HepG2 (cell line): ENCODE data around the gene TIMM44. TPM values are rescaled to one million over a fixed set of nuclear protein-coding genes. Genes with fewer than 3 reads are reported as not detected.

Source experiments
- ATF2 ChIP-seq: sonication (generic); formaldehyde crosslinking; IDR thresholded peaks from 2 replicates; pipeline ENCODE4 v1.4.0; 2020; ENCODE audit warnings: missing genetic modification reagents
- HIC2 ChIP-seq: sonication (generic); formaldehyde crosslinking; IDR thresholded peaks from 2 replicates; pipeline ENCODE4 v1.9.0; 2022; ENCODE audit warnings: low read depth, missing genetic modification reagents
- HOXA3 ChIP-seq: sonication (generic); formaldehyde crosslinking; IDR thresholded peaks from 2 replicates; pipeline ENCODE4 v1.5.0; 2020; ENCODE audit warnings: missing genetic modification reagents
- HOXA9 ChIP-seq: sonication (generic); formaldehyde crosslinking; IDR thresholded peaks from 2 replicates; pipeline ENCODE4 v1.8.1; 2022; ENCODE audit warnings: missing genetic modification reagents, mild to moderate bottlenecking, moderate library complexity, borderline replicate concordance
- KDM5A ChIP-seq: fragments of 200-600 bp; sonication (generic); IDR thresholded peaks from 2 replicates; pipeline ENCODE4 v1.7.0; 2018; ENCODE audit warnings: antibody characterized with exemption, mild to moderate bottlenecking, low read length, borderline replicate concordance
- POLR2AphosphoS2 ChIP-seq: IDR thresholded peaks from 2 replicates; pipeline ENCODE4 v1.6.1; 2011; ENCODE audit warnings: low read depth, low read length, improper control_type of control experiment
- SMC3 ChIP-seq: IDR thresholded peaks from 2 replicates; pipeline ENCODE4 v1.6.1; 2011; ENCODE audit warnings: low read length, improper control_type of control experiment
- TARDBP ChIP-seq: sonication (generic); formaldehyde crosslinking; IDR thresholded peaks from 2 replicates; pipeline ENCODE4 v1.8.0; 2022; ENCODE audit warnings: mild to moderate bottlenecking, missing genetic modification reagents
- TRIM24 ChIP-seq: sonication (generic); formaldehyde crosslinking; IDR thresholded peaks from 2 replicates; pipeline ENCODE4 v1.8.0; 2022; ENCODE audit warnings: mild to moderate bottlenecking, missing genetic modification reagents
- ZBTB1 ChIP-seq: sonication (generic); formaldehyde crosslinking; IDR thresholded peaks from 2 replicates; pipeline ENCODE4 v1.4.0; 2020; ENCODE audit warnings: missing genetic modification reagents, borderline replicate concordance
- ZBTB4 ChIP-seq: sonication (generic); formaldehyde crosslinking; IDR thresholded peaks from 2 replicates; pipeline ENCODE4 v1.4.0; 2020; ENCODE audit warnings: missing genetic modification reagents, mild to moderate bottlenecking, borderline replicate concordance
- ZNF354B ChIP-seq: sonication (generic); formaldehyde crosslinking; IDR thresholded peaks from 2 replicates; pipeline ENCODE4 v1.8.0; 2022; ENCODE audit warnings: mild to moderate bottlenecking, missing genetic modification reagents
- ZNF407 ChIP-seq: sonication (generic); formaldehyde crosslinking; IDR thresholded peaks from one replicate; pipeline ENCODE4 v1.5.1; 2020; ENCODE audit warnings: mild to moderate bottlenecking, missing genetic modification reagents; ENCODE audit errors: not compliant biosample characterization
- polyA plus RNA-seq, 8 experiments: library from polyadenylated mRNA; depleted of rRNA in 3 of 8; stranded (reverse) in 7 of 8; unstranded in 1 of 8; fragments of >200 nt; fragmentation: Illumina TruSeq in 4 of 8; extraction: Trizol in 4 of 8; gene quantifications; 2 replicates each; pipeline versions ENCODE4 v1.2.1 to v1.2.3, GENCODE V29; 2011 to 2016; ENCODE audit warnings: low read depth in 4 of 8, missing spikeins in 1 of 8, mixed read lengths in 1 of 8; ENCODE audit not compliant: insufficient read depth in 1 of 8
- total RNA-seq, 5 experiments: library from RNA; depleted of rRNA; stranded (reverse); fragments of >200 nt; fragmentation: Illumina TruSeq; extraction: Trizol; gene quantifications; 2 replicates each; pipeline ENCODE4 v1.2.3, GENCODE V29; 2016; ENCODE audit warnings: low read depth in 1 of 5

The TIMM44 gene
- total and polyA plus RNA-seq, 2 of the 13 experiments (the other 11 are each of a cell fraction or from before 2014, with no cell fraction given), result 42.9 to 72.6 TPM

- TF ChIP-seq HIC2 (CRISPR knock-in tag), result no peak
- TF ChIP-seq POLR2AphosphoS2, result peak; percentile 82; the same call in 1 of the 2 replicates
- TF ChIP-seq SMC3, result no peak
- TF ChIP-seq HOXA3 (CRISPR knock-in tag), result peak; percentile 97
- TF ChIP-seq ATF2 (CRISPR knock-in tag), result peak; percentile 91
- TF ChIP-seq ZNF354B (CRISPR knock-in tag), result 0 out of 2 replicates have a peak, but pooled peaks have one; percentile 76
- TF ChIP-seq ZNF407, result peak; percentile 90
- peak; percentile 69; the same call in 1 of the 2 replicates for TF ChIP-seq ZBTB4 (CRISPR knock-in tag)
- TF ChIP-seq TARDBP (CRISPR knock-in tag), result peak; percentile 74; the same call in 1 of the 2 replicates
- TF ChIP-seq KDM5A, result peak; percentile 57; the same call in 1 of the 2 replicates
- TF ChIP-seq ZBTB1, result no peak
- TF ChIP-seq HOXA9 (CRISPR knock-in tag), result no peak
- no peak for TF ChIP-seq TRIM24 (CRISPR knock-in tag)
Measured at GRCh38 chr19:7943444-7944176, at the start of gene TIMM44 (continued).
